T-helper 17 cell (primary cell): ENCODE measurements around the gene KIF17. TPM values are rescaled to one million over a fixed set of nuclear protein-coding genes. Genes with fewer than 3 reads are reported as not detected.

Experiments
- ATAC-seq: fragments of 150-1000 bp; cut with Tn5 transposase; 2 replicates; pipeline ENCODE4 v1.10.0; 2021; ENCODE audit warnings: mild to moderate bottlenecking, moderate library complexity
- DNase-seq, 3 donors: peaks; one replicate each; pipeline versions ENCODE4 v3.0.0 to v3.0.0-alpha.2; 2020 to 2021
- H3K9me3 ChIP-seq: one replicate; pipeline ENCODE4 v1.7.0; 2013; ENCODE audit warnings: low read length, mild to moderate bottlenecking; ENCODE audit not compliant: control insufficient read depth, poor library complexity, severe bottlenecking
- H3K27ac Mint-ChIP-seq: one replicate; pipeline ENCODE4 v1.8.0; 2022; ENCODE audit warnings: mild to moderate bottlenecking, moderate library complexity, mixed read lengths
- H3K27me3 Mint-ChIP-seq: one replicate; pipeline ENCODE4 v1.8.0; 2022; ENCODE audit warnings: mixed read lengths
- H3K36me3 Mint-ChIP-seq: one replicate; pipeline ENCODE4 v1.8.0; 2022; ENCODE audit warnings: low read depth, mixed read lengths
- H3K4me1 Mint-ChIP-seq: one replicate; pipeline ENCODE4 v1.8.0; 2022; ENCODE audit warnings: mild to moderate bottlenecking, mixed read lengths
- H3K4me3 Mint-ChIP-seq: one replicate; pipeline ENCODE4 v1.8.0; 2022; ENCODE audit warnings: mild to moderate bottlenecking, moderate library complexity, mixed read lengths
- total RNA-seq, 4 donors: library from RNA in 2 of 4; stranded (reverse) in 2 of 4; gene quantifications; one replicate each; pipeline ENCODE4 v1.2.3 and lab custom pipeline; 2022 to 2026

The KIF17 gene
- total RNA-seq, 2 donors from 2014 or later: 0.42 TPM; not detected in 1

- Mint-ChIP-seq H3K4me1 (peaks cover 5% of the 10 kb centered on the region), H3K36me3 (no peaks in the 10 kb centered on the region), H3K27me3 (peaks cover 22% of the 10 kb centered on the region), H3K4me3 (no peak overlapping the region), H3K27ac (no peak overlapping the region)
- DNase-seq: no peak
- H3K9me3 ChIP-seq: no peaks in the 10 kb centered on the region
- ATAC-seq: no peak
Measured at GRCh38 chr1:20711285-20712214, 6.3 kb downstream of the KIF17 start.

GRCh38 chr1:20710469-20711284 is 7.1 kb downstream of the KIF17 start:
- H3K4me1 Mint-ChIP-seq: peaks cover 2% of the 10 kb centered on the region
- ATAC-seq: no peak
- H3K9me3 ChIP-seq: no peaks in the 10 kb centered on the region
- H3K27ac Mint-ChIP-seq: no peak overlapping the region
- DNase-seq: no peak
- no peaks in the 10 kb centered on the region for H3K36me3 Mint-ChIP-seq
- peaks cover 16% of the 10 kb centered on the region for H3K27me3 Mint-ChIP-seq
- no peak overlapping the region for H3K4me3 Mint-ChIP-seq

GRCh38 chr1:20709868-20710267 is 7.9 kb downstream of the KIF17 start:
- no peak for ATAC-seq

GRCh38 chr1:20708891-20709290 is 8.9 kb downstream of the KIF17 start:
- H3K27ac Mint-ChIP-seq: no peak overlapping the region
- H3K4me1 Mint-ChIP-seq: peaks cover 2% of the 10 kb centered on the region
- no peak for ATAC-seq
- H3K36me3 Mint-ChIP-seq: no peaks in the 10 kb centered on the region
- no peak overlapping the region for H3K4me3 Mint-ChIP-seq
- no peaks in the 10 kb centered on the region for H3K9me3 ChIP-seq
- peaks cover 11% of the 10 kb centered on the region for H3K27me3 Mint-ChIP-seq
- DNase-seq: no peak

More at GRCh38 chr1:20709868-20710267, 7.9 kb downstream of the KIF17 start:
- Mint-ChIP-seq H3K4me1 (peaks cover 2% of the 10 kb centered on the region), H3K4me3 (no peak overlapping the region), H3K36me3 (no peaks in the 10 kb centered on the region), H3K27ac (no peak overlapping the region), H3K27me3 (peaks cover 11% of the 10 kb centered on the region)
- no peaks in the 10 kb centered on the region for H3K9me3 ChIP-seq
- DNase-seq: no peak

- DNase-seq (no peak), ATAC-seq (no peak)
- Mint-ChIP-seq H3K27me3 (peaks cover 11% of the 10 kb centered on the region), H3K4me1 (peaks cover 2% of the 10 kb centered on the region), H3K4me3 (no peak overlapping the region), H3K36me3 (peaks cover 3% of the 10 kb centered on the region), H3K27ac (no peak overlapping the region)
- no peaks in the 10 kb centered on the region for H3K9me3 ChIP-seq
Measured at GRCh38 chr1:20708057-20708456, 9.8 kb downstream of the KIF17 start.

- no peaks in the 10 kb centered on the region for H3K9me3 ChIP-seq
- Mint-ChIP-seq H3K4me1 (peaks cover 2% of the 10 kb centered on the region), H3K36me3 (peaks cover 3% of the 10 kb centered on the region), H3K27ac (no peak overlapping the region), H3K4me3 (no peak overlapping the region), H3K27me3 (peaks cover 11% of the 10 kb centered on the region)
- DNase-seq (no peak), ATAC-seq (no peak)
Measured at GRCh38 chr1:20706841-20707240, 11.0 kb downstream of the KIF17 start.

GRCh38 chr1:20705203-20705755 is 12.5 kb downstream of the KIF17 start:
- Mint-ChIP-seq H3K36me3 (peaks cover 3% of the 10 kb centered on the region), H3K27me3 (peaks cover 8% of the 10 kb centered on the region), H3K4me1 (peaks cover 2% of the 10 kb centered on the region), H3K4me3 (no peak overlapping the region), H3K27ac (no peak overlapping the region)
- DNase-seq (no peak), ATAC-seq (peak; percentile 36)
- H3K9me3 ChIP-seq: no peaks in the 10 kb centered on the region

GRCh38 chr1:20704390-20705202 is 13.2 kb downstream of the KIF17 start:
- H3K27ac Mint-ChIP-seq: no peak overlapping the region
- H3K27me3 Mint-ChIP-seq: peaks cover 6% of the 10 kb centered on the region
- H3K9me3 ChIP-seq: no peaks in the 10 kb centered on the region
- no peak for DNase-seq
- H3K36me3 Mint-ChIP-seq: peaks cover 3% of the 10 kb centered on the region
- no peak overlapping the region for H3K4me3 Mint-ChIP-seq
- peaks cover 2% of the 10 kb centered on the region for H3K4me1 Mint-ChIP-seq
- no peak for ATAC-seq

- Mint-ChIP-seq H3K36me3 (peaks cover 3% of the 10 kb centered on the region), H3K4me1 (peaks cover under 1% of the 10 kb centered on the region), H3K27ac (no peak overlapping the region), H3K27me3 (peaks cover 3% of the 10 kb centered on the region), H3K4me3 (no peak overlapping the region)
- DNase-seq: no peak
- no peak for ATAC-seq
- H3K9me3 ChIP-seq: no peaks in the 10 kb centered on the region
Measured at GRCh38 chr1:20703124-20703756, 14.6 kb downstream of the KIF17 start.

GRCh38 chr1:20702416-20702815 is 15.4 kb downstream of the KIF17 start:
- H3K9me3 ChIP-seq: no peaks in the 10 kb centered on the region
- Mint-ChIP-seq H3K4me1 (no peaks in the 10 kb centered on the region), H3K4me3 (no peak overlapping the region), H3K27ac (no peak overlapping the region), H3K27me3 (no peaks in the 10 kb centered on the region), H3K36me3 (peaks cover 3% of the 10 kb centered on the region)
- ATAC-seq (no peak), DNase-seq (no peak)

- H3K4me1 Mint-ChIP-seq: peaks cover 1% of the 10 kb centered on the region
- DNase-seq (no peak), ATAC-seq (no peak)
- no peaks in the 10 kb centered on the region for H3K27me3 Mint-ChIP-seq
- H3K9me3 ChIP-seq: no peaks in the 10 kb centered on the region
- peaks cover 3% of the 10 kb centered on the region for H3K36me3 Mint-ChIP-seq
- no peak overlapping the region for H3K27ac Mint-ChIP-seq
- H3K4me3 Mint-ChIP-seq: no peak overlapping the region
Measured at GRCh38 chr1:20701847-20702246, 16.0 kb downstream of the KIF17 start.

GRCh38 chr1:20701446-20701845 is 16.4 kb downstream of the KIF17 start:
- H3K9me3 ChIP-seq: no peaks in the 10 kb centered on the region
- Mint-ChIP-seq H3K4me1 (peaks cover 4% of the 10 kb centered on the region), H3K27ac (no peak overlapping the region), H3K36me3 (peaks cover 3% of the 10 kb centered on the region), H3K4me3 (no peak overlapping the region), H3K27me3 (no peaks in the 10 kb centered on the region)
- DNase-seq (no peak), ATAC-seq (no peak)
